HUES6 (cell line): ENCODE data around the gene EFCAB14.

ENCODE experiments used
- H3K27ac ChIP-seq: 2 replicates; pipeline ENCODE4 v1.7.0; 2013; ENCODE audit warnings: low read depth, mild to moderate bottlenecking, low read length, inconsistent platforms
- H3K27me3 ChIP-seq: 2 replicates; pipeline ENCODE4 v1.6.1; 2013; ENCODE audit warnings: low read length; ENCODE audit not compliant: control insufficient read depth, insufficient read depth
- H3K36me3 ChIP-seq: 2 replicates; pipeline ENCODE4 v1.6.1; 2013; ENCODE audit warnings: low read length; ENCODE audit not compliant: control insufficient read depth, insufficient read depth
- H3K4me1 ChIP-seq: 2 replicates; pipeline ENCODE4 v1.6.1; 2013; ENCODE audit warnings: low read length; ENCODE audit not compliant: control insufficient read depth, insufficient read depth
- H3K4me3 ChIP-seq: 2 replicates; pipeline ENCODE4 v1.5.1; 2013; ENCODE audit warnings: low read depth, low read length
- H3K9ac ChIP-seq: one replicate; pipeline ENCODE4 v1.6.1; 2013; ENCODE audit warnings: mild to moderate bottlenecking, low read length
- H3K9me3 ChIP-seq: 2 replicates; pipeline ENCODE4 v1.6.1; 2013; ENCODE audit warnings: low read depth, low read length; ENCODE audit not compliant: control insufficient read depth, insufficient read depth

EFCAB14 gene

GRCh38 chr1:46638921-46639320 lies 80.0 kb downstream of the EFCAB14 start:
- Histone ChIP-seq H3K4me3 (no peak overlapping the region), H3K9ac (no peak overlapping the region), H3K9me3 (no peaks in the 10 kb centered on the region), H3K27ac (no peak overlapping the region), H3K36me3 (peaks cover 42% of the 10 kb centered on the region), H3K27me3 (no peaks in the 10 kb centered on the region), H3K4me1 (no peaks in the 10 kb centered on the region)

DNA sequence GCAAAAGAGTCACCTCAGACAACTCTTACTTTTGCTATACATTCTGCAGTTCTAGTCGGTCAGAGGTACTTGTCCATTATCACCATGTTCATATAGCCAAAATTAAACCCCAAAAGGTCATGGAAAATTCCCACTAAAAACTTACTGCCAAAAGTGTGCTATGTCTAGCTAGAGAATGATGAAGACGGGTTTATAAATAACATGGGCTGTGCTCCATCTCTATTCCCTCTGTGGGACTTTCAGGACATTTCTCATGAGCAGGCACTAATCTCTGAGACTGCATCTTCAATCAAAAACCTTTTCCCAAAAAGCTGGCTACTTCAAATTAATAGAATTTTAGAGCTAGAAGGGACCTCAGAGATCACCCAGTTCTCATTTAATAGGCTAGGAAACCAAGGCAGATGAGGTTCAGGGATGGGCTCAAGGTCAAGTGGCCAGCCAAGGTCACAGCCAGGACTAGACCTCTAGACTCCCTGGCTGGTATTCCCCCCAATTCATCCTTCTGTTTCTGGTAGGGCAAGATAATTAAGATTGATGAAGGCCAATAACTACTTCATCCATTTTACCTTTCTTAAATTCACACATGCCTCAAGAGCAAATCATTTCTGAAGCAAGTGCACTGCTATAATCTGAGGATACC lies 81.3 kb downstream of the EFCAB14 start:
- Histone ChIP-seq H3K27me3 (no peaks in the 10 kb centered on the region), H3K9ac (no peak overlapping the region), H3K27ac (no peak overlapping the region), H3K4me1 (no peaks in the 10 kb centered on the region), H3K4me3 (no peak overlapping the region), H3K36me3 (peaks cover 47% of the 10 kb centered on the region), H3K9me3 (no peaks in the 10 kb centered on the region)

- Histone ChIP-seq H3K4me1 (no peaks in the 10 kb centered on the region), H3K27ac (no peak overlapping the region), H3K27me3 (no peaks in the 10 kb centered on the region), H3K9ac (no peak overlapping the region), H3K4me3 (no peak overlapping the region), H3K36me3 (peaks cover 56% of the 10 kb centered on the region), H3K9me3 (no peaks in the 10 kb centered on the region)
Measured at GRCh38 chr1:46635205-46635604, 83.7 kb downstream of the EFCAB14 start.

GRCh38 chr1:46630719-46631118 lies 88.2 kb downstream of the EFCAB14 start:
- H3K27ac ChIP-seq = no peak overlapping the region
- H3K4me1 ChIP-seq = no peaks in the 10 kb centered on the region
- H3K36me3 ChIP-seq = peaks cover 48% of the 10 kb centered on the region
- H3K9me3 ChIP-seq = no peaks in the 10 kb centered on the region
- H3K27me3 ChIP-seq = no peaks in the 10 kb centered on the region
- H3K9ac ChIP-seq = no peak overlapping the region
- no peak overlapping the region for H3K4me3 ChIP-seq
